ENCODE results near the gene PIK3R6. TPM values are rescaled to one million over a fixed set of nuclear protein-coding genes. Genes with fewer than 3 reads are reported as not detected.

PIK3R6 gene
- total and polyA plus RNA-seq, 2 of the 4 experiments (the other 2 are of a cell fraction): not detected

DNA sequence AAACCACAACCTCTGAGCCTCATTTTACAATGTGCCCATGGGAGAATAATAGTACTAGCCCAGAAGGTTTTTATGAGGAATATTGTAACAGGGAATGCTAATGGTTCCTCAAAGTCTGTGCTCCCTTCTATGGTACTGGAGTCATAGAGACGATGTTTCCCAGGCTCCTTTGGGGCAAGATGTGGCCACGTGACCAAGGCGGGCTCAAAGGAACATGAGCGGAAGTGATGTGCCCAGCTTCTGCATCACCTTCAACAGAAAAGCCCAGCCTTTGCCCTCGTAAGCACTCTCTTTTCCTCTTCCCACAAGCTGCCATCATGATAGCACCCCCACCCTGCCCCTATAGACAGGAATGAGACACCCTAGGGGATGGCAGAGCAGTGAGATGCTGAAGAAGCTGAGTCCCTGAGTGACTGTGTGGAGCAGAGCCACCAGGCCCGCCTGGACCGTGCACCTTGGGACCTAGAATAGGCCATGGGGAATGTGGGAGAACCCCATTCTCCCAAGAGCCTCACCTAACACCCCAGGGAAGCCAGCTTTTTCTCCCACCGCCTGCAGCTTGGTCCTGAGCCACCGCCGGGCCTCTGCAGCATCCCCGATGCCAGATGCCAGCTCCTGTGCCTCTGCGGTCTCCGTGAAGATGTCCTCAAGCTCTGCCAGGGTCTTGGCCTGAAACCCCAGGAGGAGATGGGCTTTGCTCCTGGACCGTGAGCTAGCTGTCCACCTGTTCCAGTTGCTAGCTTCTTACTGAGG, 22.2 kb upstream of the PIK3R6 start:
- Histone ChIP-seq H2AK5ac (ENCODE audit: low read depth, low read length) (no peak overlapping the region), H3K18ac (ENCODE audit: low read depth, low read length) (no peak overlapping the region), H3K23ac (ENCODE audit: low read depth, low read length) (no peak overlapping the region), H2BK20ac (ENCODE audit: low read depth, low read length) (no peak overlapping the region), H2BK120ac (ENCODE audit: low read depth, low read length) (no peak overlapping the region), H4K5ac (ENCODE audit: low read depth, low read length) (no peak overlapping the region), H3K79me1 (ENCODE audit: low read depth in 1 of 2, low read length in 2 of 2) (no peaks in the 10 kb centered on the region), H3K36me3 (ENCODE audit: control insufficient read depth, insufficient read depth, low read length) (no peaks in the 10 kb centered on the region), H3K27ac (ENCODE audit: insufficient read depth, low read length) (no peak overlapping the region), H3K9me1 (ENCODE audit: insufficient read depth, low read length) (no peaks in the 10 kb centered on the region), H2BK5ac (ENCODE audit: low read depth, low read length, poor library complexity, severe bottlenecking) (no peak overlapping the region), H3K9ac (ENCODE audit: low read depth, low read length) (no peak overlapping the region), H2AFZ (replicated peaks; ENCODE audit: low read length, poor library complexity) (no peak overlapping the region), H4K91ac (ENCODE audit: insufficient read depth, low read depth, low read length) (no peak overlapping the region), H4K8ac (ENCODE audit: low read depth in 2 of 2, low read length in 2 of 2) (no peak overlapping the region), H3K4me2 (ENCODE audit: low read depth, low read length) (no peak overlapping the region), H3K56ac (ENCODE audit: extremely low read depth, insufficient read depth, low read length) (no peak overlapping the region), H3K14ac (replicated peaks; ENCODE audit: low read depth, low read length) (no peak overlapping the region), H2AK9ac (replicated peaks; ENCODE audit: low read depth, low read length, poor library complexity) (no peak overlapping the region), H3K4me3 (ENCODE audit: insufficient read depth, low read depth, low read length) (no peak overlapping the region), H2BK15ac (ENCODE audit: low read depth, low read length) (no peak overlapping the region), H3K4me1 (ENCODE audit: control insufficient read depth, insufficient read depth, low read length) (no peaks in the 10 kb centered on the region), H3K9me3 (ENCODE audit: control insufficient read depth, insufficient read depth, low read length) (no peaks in the 10 kb centered on the region; the same call in 1 of the 2 replicates), H3K4ac (ENCODE audit: low read depth, low read length) (no peak overlapping the region), H3K27me3 (ENCODE audit: control insufficient read depth, insufficient read depth, low read length) (no peaks in the 10 kb centered on the region; the same call in 1 of the 2 replicates), H4K20me1 (ENCODE audit: insufficient read depth, low read length) (no peaks in the 10 kb centered on the region)
- no peak for ATAC-seq (ENCODE audit: low read depth)
- no TSS peak for BruUV-seq (replicated peaks)
- TF ChIP-seq CEBPB (IDR thresholded peaks at IDR 0.05; ENCODE audit: low read depth, low read length) (no peak), USF2 (IDR thresholded peaks at IDR 0.05; ENCODE audit: low read depth, low read length) (no peak), CHD1 (IDR thresholded peaks at IDR 0.05; ENCODE audit: low read depth, low read length) (no peak), MAFK (IDR thresholded peaks at IDR 0.05; ENCODE audit: low read depth, low read length) (no peak), MXI1 (IDR thresholded peaks at IDR 0.05; ENCODE audit: borderline replicate concordance, low read depth, low read length) (no peak), RAD21 (IDR thresholded peaks at IDR 0.05; ENCODE audit: low read length) (no peak), BHLHE40 (IDR thresholded peaks at IDR 0.05; ENCODE audit: low read depth, low read length) (no peak), NFE2L2 (IDR thresholded peaks at IDR 0.05; ENCODE audit: low read depth, low read length) (no peak), POLR2A (IDR thresholded peaks at IDR 0.05; ENCODE audit: low read depth, low read length) (no peak), FOS (IDR thresholded peaks at IDR 0.05; ENCODE audit: low read depth, low read length) (no peak), MAZ (IDR thresholded peaks at IDR 0.05; ENCODE audit: borderline replicate concordance, low read depth, low read length) (no peak), RCOR1 (IDR thresholded peaks at IDR 0.05; ENCODE audit: insufficient replicate concordance, low read length) (no peak)
- POLR2A ChIA-PET (ENCODE audit: unreplicated experiment): no interaction called here
- in situ Hi-C loops (cut with MboI; ENCODE audit: low sequenced_read_pairs): no loop called here
- CTCF ChIA-PET: no interaction called here
- 93% methylated on average over 3 of the region's 14 CpGs; no CpG with 5 or more reads in 1 of the 2 experiments for WGBS, 2 experiments (ENCODE audit: extremely low coverage in 2 of 2, insufficient read length in 1 of 2)
- DNase-seq: no peak
- dilution Hi-C loops (cut with HindIII; ENCODE audit: low sequenced_read_pairs, unreplicated experiment): no loop called here
- intact Hi-C loops (cut with micrococcal nuclease): loop anchor here (10.0 kb wide), 1 partner anchor 635 kb away; no protein-coding TSS in a partner anchor
